ENCODE measurements around the gene RNF214. TPM values are rescaled to one million over a fixed set of nuclear protein-coding genes. Genes with fewer than 3 reads are reported as not detected.

RNF214 gene
- total and polyA plus RNA-seq, 2 of the 13 experiments (the other 11 are each of a cell fraction or from before 2014, with no cell fraction given) = 10.7 to 12.6 TPM

- POLR2A ChIA-PET = no interaction called here
Measured at GRCh38 chr11:117201658-117202305, 30.7 kb upstream of the RNF214 start.

GRCh38 chr11:117202386-117203068 is 29.9 kb upstream of the RNF214 start:
- H3K36me3 ChIP-seq (replicated peaks in 1 of 2; ENCODE audit: control insufficient read depth in 1 of 2, insufficient read depth in 2 of 2, low read length in 2 of 2) = peaks cover 0 to 3% of the 10 kb centered on the region in 2 experiments; a peak in 1 of 5 replicates
- no peaks in the 10 kb centered on the region for H4K20me1 ChIP-seq (ENCODE audit: insufficient read depth, low read length)
- DNase-seq (ENCODE audit: low spot score) = no peak
- no peak overlapping the region for H3K4me2 ChIP-seq (ENCODE audit: low read depth, low read length)
- in situ Hi-C loops (cut with HindIII; ENCODE audit: extremely low pct_ligation_motif_present, low pct_unique_long_range_greater_than_20kb) (no loop called here), intact Hi-C loops (cut with micrococcal nuclease; ENCODE audit: unreplicated experiment) (no loop called here)
- no peak overlapping the region for H3K27ac ChIP-seq (ENCODE audit: extremely low read length, insufficient read depth, low read length)
- ChIA-PET CTCF (ENCODE audit: low intra/inter-chr PET ratio, low total read pairs) (no interaction called here), POLR2A (interaction anchor here (0.9 kb wide), 1 partner anchor 24 kb away, joined by 3 read pairs; the partner anchor contains the start of gene SIDT2)
- no peak overlapping the region for H3K4me3 ChIP-seq (replicated peaks in 1 of 3; ENCODE audit: insufficient read depth in 1 of 3, low read depth in 2 of 3, low read length in 3 of 3)
- no peak for ATAC-seq
- H3K79me2 ChIP-seq (ENCODE audit: insufficient read depth, low read length) = no peaks in the 10 kb centered on the region
- peaks cover 9% of the 10 kb centered on the region for H3K4me1 ChIP-seq (ENCODE audit: insufficient read depth, low read length)
- WGBS (ENCODE audit: low lambda C conversion rate) = 86% methylated on average over 7 of the region's 7 CpGs
- no peak overlapping the region for H3K9ac ChIP-seq (ENCODE audit: insufficient read depth, low read depth, low read length)
- H2AFZ ChIP-seq (ENCODE audit: low read length) = no peak overlapping the region
- no peaks in the 10 kb centered on the region for H3K9me3 ChIP-seq (ENCODE audit: low read length)
- no peak for FAIRE-seq
- BruUV-seq (replicated peaks) = no TSS peak
- no peaks in the 10 kb centered on the region for H3K27me3 ChIP-seq (ENCODE audit: control insufficient read depth in 1 of 2, insufficient read depth in 2 of 2, low read length in 2 of 2)
- no peak for TF ChIP-seq HNRNPLL (IDR thresholded peaks at IDR 0.05; ENCODE audit: low read depth, low read length, poor library complexity, severe bottlenecking)
- TF ChIP-seq, protein P1, sequence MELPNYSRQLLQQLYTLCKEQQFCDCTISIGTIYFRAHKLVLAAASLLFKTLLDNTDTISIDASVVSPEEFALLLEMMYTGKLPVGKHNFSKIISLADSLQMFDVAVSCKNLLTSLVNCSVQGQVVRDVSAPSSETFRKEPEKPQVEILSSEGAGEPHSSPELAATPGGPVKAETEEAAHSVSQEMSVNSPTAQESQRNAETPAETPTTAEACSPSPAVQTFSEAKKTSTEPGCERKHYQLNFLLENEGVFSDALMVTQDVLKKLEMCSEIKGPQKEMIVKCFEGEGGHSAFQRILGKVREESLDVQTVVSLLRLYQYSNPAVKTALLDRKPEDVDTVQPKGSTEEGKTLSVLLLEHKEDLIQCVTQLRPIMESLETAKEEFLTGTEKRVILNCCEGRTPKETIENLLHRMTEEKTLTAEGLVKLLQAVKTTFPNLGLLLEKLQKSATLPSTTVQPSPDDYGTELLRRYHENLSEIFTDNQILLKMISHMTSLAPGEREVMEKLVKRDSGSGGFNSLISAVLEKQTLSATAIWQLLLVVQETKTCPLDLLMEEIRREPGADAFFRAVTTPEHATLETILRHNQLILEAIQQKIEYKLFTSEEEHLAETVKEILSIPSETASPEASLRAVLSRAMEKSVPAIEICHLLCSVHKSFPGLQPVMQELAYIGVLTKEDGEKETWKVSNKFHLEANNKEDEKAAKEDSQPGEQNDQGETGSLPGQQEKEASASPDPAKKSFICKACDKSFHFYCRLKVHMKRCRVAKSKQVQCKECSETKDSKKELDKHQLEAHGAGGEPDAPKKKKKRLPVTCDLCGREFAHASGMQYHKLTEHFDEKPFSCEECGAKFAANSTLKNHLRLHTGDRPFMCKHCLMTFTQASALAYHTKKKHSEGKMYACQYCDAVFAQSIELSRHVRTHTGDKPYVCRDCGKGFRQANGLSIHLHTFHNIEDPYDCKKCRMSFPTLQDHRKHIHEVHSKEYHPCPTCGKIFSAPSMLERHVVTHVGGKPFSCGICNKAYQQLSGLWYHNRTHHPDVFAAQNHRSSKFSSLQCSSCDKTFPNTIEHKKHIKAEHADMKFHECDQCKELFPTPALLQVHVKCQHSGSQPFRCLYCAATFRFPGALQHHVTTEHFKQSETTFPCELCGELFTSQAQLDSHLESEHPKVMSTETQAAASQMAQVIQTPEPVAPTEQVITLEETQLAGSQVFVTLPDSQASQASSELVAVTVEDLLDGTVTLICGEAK (IDR thresholded peaks at IDR 0.05) = no peak
- TF ChIP-seq, protein P1 (CRISPR knock-in tag; IDR thresholded peaks at IDR 0.05) = peak; percentile 64

More at GRCh38 chr11:117201658-117202305, 30.7 kb upstream of the RNF214 start:
- H3K9me3 ChIP-seq (ENCODE audit: low read length) = no peaks in the 10 kb centered on the region
- peaks cover 0 to 3% of the 10 kb centered on the region in 2 experiments; a peak in 1 of 5 replicates for H3K36me3 ChIP-seq (replicated peaks in 1 of 2; ENCODE audit: control insufficient read depth in 1 of 2, insufficient read depth in 2 of 2, low read length in 2 of 2)
- H3K4me1 ChIP-seq (ENCODE audit: insufficient read depth, low read length) = peaks cover 9% of the 10 kb centered on the region
- intact Hi-C loops (cut with micrococcal nuclease; ENCODE audit: unreplicated experiment) (loop anchor here (1.0 kb wide), 1 partner anchor 25 kb away; no protein-coding TSS in a partner anchor), in situ Hi-C loops (cut with HindIII; ENCODE audit: extremely low pct_ligation_motif_present, low pct_unique_long_range_greater_than_20kb) (no loop called here)
- BruUV-seq (replicated peaks) = no TSS peak
- no peak overlapping the region for H3K27ac ChIP-seq (ENCODE audit: extremely low read length, insufficient read depth, low read length)
- H3K4me3 ChIP-seq (replicated peaks in 1 of 3; ENCODE audit: insufficient read depth in 1 of 3, low read depth in 2 of 3, low read length in 3 of 3) = no peak overlapping the region
- FAIRE-seq = no peak
- no peaks in the 10 kb centered on the region for H4K20me1 ChIP-seq (ENCODE audit: insufficient read depth, low read length)
- no peaks in the 10 kb centered on the region for H3K79me2 ChIP-seq (ENCODE audit: insufficient read depth, low read length)
- 87% methylated on average over 8 of the region's 14 CpGs for WGBS (ENCODE audit: low lambda C conversion rate)
- no peak for ATAC-seq
- no peak for DNase-seq (ENCODE audit: low spot score)
- CTCF ChIA-PET (ENCODE audit: low intra/inter-chr PET ratio, low total read pairs) = no interaction called here
- no peak overlapping the region for H3K9ac ChIP-seq (ENCODE audit: insufficient read depth, low read depth, low read length)
- H3K4me2 ChIP-seq (ENCODE audit: low read depth, low read length) = no peak overlapping the region
- H3K27me3 ChIP-seq (ENCODE audit: control insufficient read depth in 1 of 2, insufficient read depth in 2 of 2, low read length in 2 of 2) = no peaks in the 10 kb centered on the region
- H2AFZ ChIP-seq (ENCODE audit: low read length) = no peak overlapping the region
- TF ChIP-seq TBX2 (CRISPR knock-in tag; IDR thresholded peaks at IDR 0.05; ENCODE audit: borderline replicate concordance) = no peak
- TF ChIP-seq, protein P2, sequence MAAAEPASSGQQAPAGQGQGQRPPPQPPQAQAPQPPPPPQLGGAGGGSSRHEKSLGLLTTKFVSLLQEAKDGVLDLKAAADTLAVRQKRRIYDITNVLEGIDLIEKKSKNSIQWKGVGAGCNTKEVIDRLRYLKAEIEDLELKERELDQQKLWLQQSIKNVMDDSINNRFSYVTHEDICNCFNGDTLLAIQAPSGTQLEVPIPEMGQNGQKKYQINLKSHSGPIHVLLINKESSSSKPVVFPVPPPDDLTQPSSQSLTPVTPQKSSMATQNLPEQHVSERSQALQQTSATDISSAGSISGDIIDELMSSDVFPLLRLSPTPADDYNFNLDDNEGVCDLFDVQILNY (CRISPR knock-in tag; conservative IDR thresholded peaks at IDR 0.05) = no peak

Data from HepG2 (cell line).